ENCODE results near the gene LARP6.

Gene LARP6

DNA sequence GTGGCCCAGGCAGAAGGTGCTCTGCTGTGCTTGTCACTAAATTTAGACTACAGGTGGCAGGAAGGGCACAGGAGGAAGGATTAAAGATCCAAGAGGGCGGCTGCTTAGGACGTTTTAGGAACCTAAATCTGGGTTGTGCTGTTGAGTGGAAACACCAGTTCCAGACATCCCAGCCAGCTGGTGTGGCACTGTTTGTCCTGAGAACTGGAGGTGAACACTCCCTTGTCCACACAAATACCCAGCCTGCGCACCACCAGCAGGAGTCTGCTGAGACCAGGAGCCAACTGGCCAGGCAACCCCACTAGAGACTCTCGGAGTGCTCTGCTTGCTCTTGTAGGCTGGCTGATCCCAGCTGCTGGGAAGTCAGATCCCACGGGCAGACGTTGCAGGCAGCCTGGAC, 60.3 kb downstream of the LARP6 start:
- Histone ChIP-seq H3K4me3 (ENCODE audit: low read depth, low read length) (no peak overlapping the region), H3K27ac (peak overlapping the region; percentile 99), H3K36me3 (replicated peaks) (no peaks in the 10 kb centered on the region), H3K27me3 (replicated peaks) (no peaks in the 10 kb centered on the region)
- TF ChIP-seq, protein P1, sequence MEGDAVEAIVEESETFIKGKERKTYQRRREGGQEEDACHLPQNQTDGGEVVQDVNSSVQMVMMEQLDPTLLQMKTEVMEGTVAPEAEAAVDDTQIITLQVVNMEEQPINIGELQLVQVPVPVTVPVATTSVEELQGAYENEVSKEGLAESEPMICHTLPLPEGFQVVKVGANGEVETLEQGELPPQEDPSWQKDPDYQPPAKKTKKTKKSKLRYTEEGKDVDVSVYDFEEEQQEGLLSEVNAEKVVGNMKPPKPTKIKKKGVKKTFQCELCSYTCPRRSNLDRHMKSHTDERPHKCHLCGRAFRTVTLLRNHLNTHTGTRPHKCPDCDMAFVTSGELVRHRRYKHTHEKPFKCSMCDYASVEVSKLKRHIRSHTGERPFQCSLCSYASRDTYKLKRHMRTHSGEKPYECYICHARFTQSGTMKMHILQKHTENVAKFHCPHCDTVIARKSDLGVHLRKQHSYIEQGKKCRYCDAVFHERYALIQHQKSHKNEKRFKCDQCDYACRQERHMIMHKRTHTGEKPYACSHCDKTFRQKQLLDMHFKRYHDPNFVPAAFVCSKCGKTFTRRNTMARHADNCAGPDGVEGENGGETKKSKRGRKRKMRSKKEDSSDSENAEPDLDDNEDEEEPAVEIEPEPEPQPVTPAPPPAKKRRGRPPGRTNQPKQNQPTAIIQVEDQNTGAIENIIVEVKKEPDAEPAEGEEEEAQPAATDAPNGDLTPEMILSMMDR (IDR thresholded peaks at IDR 0.05; ENCODE audit: low read depth, low read length, missing control alignments): no peak
- no peak for DNase-seq
- in situ Hi-C loops (cut with HindIII; ENCODE audit: low pct_ligation_motif_present, low sequenced_read_pairs): no loop called here

DNA sequence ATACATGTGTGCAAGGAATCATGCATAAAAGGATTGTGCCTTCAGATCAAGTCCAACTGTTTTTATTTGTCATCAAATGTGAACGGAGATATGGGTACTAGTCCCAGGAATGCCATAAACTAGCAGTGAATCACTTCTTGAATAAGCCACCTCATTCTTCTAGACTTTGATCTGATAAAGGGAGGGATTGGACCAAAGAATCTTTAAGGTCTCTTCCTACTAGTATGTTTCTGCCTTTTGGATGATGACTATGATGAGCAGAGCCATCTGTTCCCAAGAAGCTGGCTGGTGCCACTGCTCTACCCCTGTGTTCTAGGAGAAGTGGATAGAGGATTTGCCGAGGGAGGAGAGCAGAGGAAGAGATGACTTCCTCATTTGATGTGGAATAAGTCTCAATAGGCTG, 61.8 kb downstream of the LARP6 start:
- Histone ChIP-seq H3K4me3 (ENCODE audit: low read depth, low read length) (no peak overlapping the region), H3K27ac (peak overlapping the region; percentile 99), H3K27me3 (replicated peaks) (no peaks in the 10 kb centered on the region), H3K36me3 (replicated peaks) (no peaks in the 10 kb centered on the region)
- peak; percentile 69 for DNase-seq
- in situ Hi-C loops (cut with HindIII; ENCODE audit: low pct_ligation_motif_present, low sequenced_read_pairs): no loop called here
- TF ChIP-seq, protein P1 (IDR thresholded peaks at IDR 0.05; ENCODE audit: low read depth, low read length, missing control alignments): no peak

DNA sequence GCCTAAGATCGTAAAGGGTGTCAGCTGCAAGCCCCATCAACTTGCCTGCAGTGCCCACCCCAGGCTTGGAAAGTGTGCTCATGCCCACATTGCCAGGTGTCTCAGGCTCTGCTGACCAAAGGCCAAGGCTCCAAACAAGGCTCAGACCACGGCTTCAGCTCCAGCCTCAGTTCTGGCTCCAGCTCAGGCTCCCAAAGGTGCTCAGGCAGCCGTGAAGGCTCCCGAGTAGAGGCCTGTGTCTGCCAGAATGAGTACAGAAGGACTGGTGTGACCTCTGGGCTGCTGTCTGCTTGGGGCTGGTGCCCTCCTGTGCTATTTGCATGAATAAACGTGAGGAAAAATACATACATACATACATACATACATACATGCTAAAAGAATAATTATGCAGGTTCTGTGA, 62.7 kb downstream of the LARP6 start:
- H3K27ac ChIP-seq: peak overlapping the region; percentile 99
- in situ Hi-C loops (cut with HindIII; ENCODE audit: low pct_ligation_motif_present, low sequenced_read_pairs): no loop called here
- H3K36me3 ChIP-seq (replicated peaks): no peaks in the 10 kb centered on the region
- DNase-seq: no peak
- no peaks in the 10 kb centered on the region for H3K27me3 ChIP-seq (replicated peaks)
- TF ChIP-seq, protein P1 (IDR thresholded peaks at IDR 0.05; ENCODE audit: low read depth, low read length, missing control alignments): no peak
- H3K4me3 ChIP-seq (ENCODE audit: low read depth, low read length): no peak overlapping the region

DNA sequence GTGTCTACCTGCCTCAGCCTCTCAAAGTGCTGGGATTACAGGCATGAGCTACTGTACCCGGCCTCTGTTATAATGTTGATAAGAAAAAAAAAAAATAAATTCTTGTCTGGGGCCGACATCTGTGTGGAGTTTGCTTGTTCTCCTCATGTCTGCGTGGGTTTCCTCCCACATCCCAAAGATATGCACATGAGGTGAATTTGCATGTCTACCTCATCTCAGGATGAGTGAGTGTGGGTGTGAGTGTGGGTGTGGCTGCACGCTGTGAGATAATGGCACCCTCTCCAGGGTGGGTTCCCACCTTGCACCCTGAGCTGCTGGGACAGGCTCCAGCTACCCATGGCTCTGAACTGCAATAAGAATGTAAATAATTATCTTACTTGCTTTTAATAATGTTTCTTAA, 64.7 kb downstream of the LARP6 start:
- DNase-seq: peak; percentile 62
- H3K27me3 ChIP-seq (replicated peaks): no peaks in the 10 kb centered on the region
- H3K36me3 ChIP-seq (replicated peaks): no peaks in the 10 kb centered on the region
- H3K27ac ChIP-seq: peak overlapping the region; percentile 77
- in situ Hi-C loops (cut with HindIII; ENCODE audit: low pct_ligation_motif_present, low sequenced_read_pairs): no loop called here
- no peak overlapping the region for H3K4me3 ChIP-seq (ENCODE audit: low read depth, low read length)
- TF ChIP-seq, protein P1 (IDR thresholded peaks at IDR 0.05; ENCODE audit: low read depth, low read length, missing control alignments): no peak

DNA sequence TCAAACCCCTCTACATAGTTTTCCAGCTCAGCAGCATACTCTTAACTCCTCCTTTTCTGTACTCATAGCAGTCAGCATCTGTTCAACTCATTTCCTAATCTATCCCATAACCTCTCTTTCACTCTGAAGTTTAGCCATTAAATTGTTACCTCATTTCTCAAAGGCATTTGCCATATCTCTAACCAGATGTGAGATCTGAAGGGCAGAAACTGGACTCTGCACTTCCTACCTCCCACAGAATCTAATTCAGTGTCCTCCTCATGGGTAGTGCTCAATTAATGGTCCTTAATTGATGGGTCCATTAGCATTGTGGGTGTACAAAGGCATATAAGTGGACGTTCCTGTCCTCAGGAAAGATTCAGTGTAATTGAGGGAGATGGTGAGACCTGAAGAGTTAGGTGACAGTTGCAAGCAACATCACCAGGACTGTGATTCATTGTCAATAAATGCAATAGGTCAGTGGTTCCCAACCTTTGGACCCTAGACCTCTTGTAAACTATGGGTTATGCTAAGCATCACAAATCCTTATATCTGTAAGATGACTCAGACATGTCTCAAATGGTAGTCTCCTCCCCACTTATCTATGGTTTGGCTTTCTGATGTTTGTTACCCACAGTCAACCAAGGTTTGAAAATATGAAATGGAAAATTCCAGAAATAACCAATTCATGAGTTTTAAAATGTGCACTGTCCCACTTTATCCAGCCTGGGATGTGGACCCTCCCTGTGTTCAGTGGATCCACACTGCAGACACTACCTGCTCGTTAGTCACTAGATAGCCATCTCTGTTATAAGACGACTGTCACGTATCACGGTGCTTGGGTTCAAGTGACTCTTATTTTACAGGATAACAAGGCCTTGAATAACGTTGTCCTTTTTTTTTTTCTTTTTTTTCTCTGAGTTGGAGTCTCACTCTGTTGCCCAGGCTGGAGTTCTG, 65.6 kb downstream of the LARP6 start:
- TF ChIP-seq, protein P1 (IDR thresholded peaks at IDR 0.05; ENCODE audit: low read depth, low read length, missing control alignments): no peak
- no peaks in the 10 kb centered on the region for H3K36me3 ChIP-seq (replicated peaks)
- peak; percentile 71 for DNase-seq
- no peak overlapping the region for H3K4me3 ChIP-seq (ENCODE audit: low read depth, low read length)
- H3K27ac ChIP-seq: peak overlapping the region; percentile 77
- in situ Hi-C loops (cut with HindIII; ENCODE audit: low pct_ligation_motif_present, low sequenced_read_pairs): no loop called here
- H3K27me3 ChIP-seq (replicated peaks): no peaks in the 10 kb centered on the region
